SK-N-SH treated with all-trans-retinoic acid at 6 μM for 48 hours (cell line): Measurements from ENCODE around the gene HMGB4.

Experiments
- ARNTL ChIP-seq: fragments of 450-650 bp; formaldehyde crosslinking; IDR thresholded peaks from 2 replicates; pipeline ENCODE4 v1.5.0; 2020; ENCODE audit warnings: low read depth, mild to moderate bottlenecking, moderate library complexity, borderline replicate concordance
- CSDC2 ChIP-seq: fragments of 250-450 bp; sonication (Bioruptor Pico); IDR thresholded peaks from 2 replicates; pipeline ENCODE4 v1.5.0; 2020; ENCODE audit warnings: mild to moderate bottlenecking, moderate library complexity
- ESRRG ChIP-seq: fragments of 250-450 bp; sonication (Bioruptor Pico); IDR thresholded peaks from 2 replicates; pipeline ENCODE4 v1.6.1; 2021; ENCODE audit warnings: mild to moderate bottlenecking
- PPARA ChIP-seq: fragments of 250-450 bp; sonication (Bioruptor Pico); IDR thresholded peaks from 2 replicates; pipeline ENCODE4 v1.5.0; 2020; ENCODE audit warnings: mild to moderate bottlenecking, borderline replicate concordance
- SNAI2 ChIP-seq: fragments of 250-450 bp; sonication (Bioruptor Pico); IDR thresholded peaks from 2 replicates; pipeline ENCODE4 v1.5.0; 2020; ENCODE audit warnings: mild to moderate bottlenecking, moderate library complexity
- ZFP3 ChIP-seq: fragments of 250-450 bp; sonication (Bioruptor Pico); IDR thresholded peaks from 2 replicates; pipeline ENCODE4 v1.5.0; 2020; ENCODE audit warnings: mild to moderate bottlenecking, moderate library complexity
- ZFP30 ChIP-seq: fragments of 450-650 bp; formaldehyde crosslinking; IDR thresholded peaks from 2 replicates; pipeline ENCODE4 v1.5.0; 2022; ENCODE audit warnings: mild to moderate bottlenecking, moderate library complexity
- ZNF565 ChIP-seq: fragments of 450-650 bp; formaldehyde crosslinking; conservative IDR thresholded peaks from 2 replicates; pipeline ENCODE4 v1.5.0; 2020; ENCODE audit warnings: low read depth, mild to moderate bottlenecking, moderate library complexity
- ZNF70 ChIP-seq: fragments of 450-650 bp; formaldehyde crosslinking; IDR thresholded peaks from 2 replicates; pipeline ENCODE4 v1.5.0; 2020; ENCODE audit warnings: mild to moderate bottlenecking, moderate library complexity
- TF ChIP-seq, protein P1 (sequence below): fragments of 250-450 bp; sonication (Bioruptor Pico); IDR thresholded peaks from 2 replicates; pipeline ENCODE4 v1.8.0; 2020; ENCODE audit warnings: mild to moderate bottlenecking, moderate library complexity, borderline replicate concordance
- TF ChIP-seq, protein P2 (sequence below): fragments of 250-450 bp; sonication (Bioruptor Pico); IDR thresholded peaks from 2 replicates; pipeline ENCODE4 v1.5.1; 2020; ENCODE audit warnings: low read depth, mild to moderate bottlenecking, moderate library complexity
- TF ChIP-seq, protein P3 (sequence below): fragments of 250-450 bp; sonication (Bioruptor Pico); IDR thresholded peaks from 2 replicates; pipeline ENCODE4 v1.8.0; 2021; ENCODE audit warnings: low read depth, mild to moderate bottlenecking, moderate library complexity, borderline replicate concordance
- TF ChIP-seq, protein P4 (sequence below): fragments of 250-450 bp; sonication (Bioruptor Pico); IDR thresholded peaks from 2 replicates; pipeline ENCODE4 v1.5.0; 2020; ENCODE audit warnings: mild to moderate bottlenecking, moderate library complexity
- TF ChIP-seq, protein P5 (sequence below): fragments of 250-450 bp; sonication (Bioruptor Pico); IDR thresholded peaks from 2 replicates; pipeline ENCODE4 v1.5.1; 2021; ENCODE audit warnings: mild to moderate bottlenecking, moderate library complexity

DNA sequence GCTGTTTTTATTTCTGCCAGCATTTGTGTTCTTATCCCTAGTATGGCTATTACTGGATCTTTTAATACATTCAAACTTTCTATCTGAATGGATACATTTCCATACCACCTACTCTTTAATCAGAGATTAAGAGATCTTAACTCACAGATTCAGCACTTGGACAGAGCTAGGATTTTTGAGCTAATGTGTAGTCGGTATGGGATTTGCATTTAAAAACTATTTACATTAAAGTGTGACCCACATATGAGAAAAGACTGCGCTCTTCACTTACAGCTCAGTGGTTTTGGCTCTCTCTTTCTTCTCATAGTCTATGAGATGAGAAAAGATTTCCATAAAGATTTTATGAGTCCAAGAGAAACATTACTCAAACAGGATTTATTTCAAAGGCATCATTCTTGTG, 16.4 kb downstream of the HMGB4 start:
- TF ChIP-seq, protein P1, sequence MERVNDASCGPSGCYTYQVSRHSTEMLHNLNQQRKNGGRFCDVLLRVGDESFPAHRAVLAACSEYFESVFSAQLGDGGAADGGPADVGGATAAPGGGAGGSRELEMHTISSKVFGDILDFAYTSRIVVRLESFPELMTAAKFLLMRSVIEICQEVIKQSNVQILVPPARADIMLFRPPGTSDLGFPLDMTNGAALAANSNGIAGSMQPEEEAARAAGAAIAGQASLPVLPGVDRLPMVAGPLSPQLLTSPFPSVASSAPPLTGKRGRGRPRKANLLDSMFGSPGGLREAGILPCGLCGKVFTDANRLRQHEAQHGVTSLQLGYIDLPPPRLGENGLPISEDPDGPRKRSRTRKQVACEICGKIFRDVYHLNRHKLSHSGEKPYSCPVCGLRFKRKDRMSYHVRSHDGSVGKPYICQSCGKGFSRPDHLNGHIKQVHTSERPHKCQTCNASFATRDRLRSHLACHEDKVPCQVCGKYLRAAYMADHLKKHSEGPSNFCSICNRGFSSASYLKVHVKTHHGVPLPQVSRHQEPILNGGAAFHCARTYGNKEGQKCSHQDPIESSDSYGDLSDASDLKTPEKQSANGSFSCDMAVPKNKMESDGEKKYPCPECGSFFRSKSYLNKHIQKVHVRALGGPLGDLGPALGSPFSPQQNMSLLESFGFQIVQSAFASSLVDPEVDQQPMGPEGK: no peak
- TF ChIP-seq CSDC2 (no peak), PPARA (CRISPR knock-in tag) (no peak), ARNTL (CRISPR knock-in tag) (no peak), ZNF565 (CRISPR knock-in tag) (no peak), SNAI2 (CRISPR knock-in tag) (no peak), ZNF70 (CRISPR knock-in tag) (no peak), ESRRG (no peak), ZFP30 (CRISPR knock-in tag) (no peak), ZFP3 (CRISPR knock-in tag) (no peak)
- TF ChIP-seq, protein P2, sequence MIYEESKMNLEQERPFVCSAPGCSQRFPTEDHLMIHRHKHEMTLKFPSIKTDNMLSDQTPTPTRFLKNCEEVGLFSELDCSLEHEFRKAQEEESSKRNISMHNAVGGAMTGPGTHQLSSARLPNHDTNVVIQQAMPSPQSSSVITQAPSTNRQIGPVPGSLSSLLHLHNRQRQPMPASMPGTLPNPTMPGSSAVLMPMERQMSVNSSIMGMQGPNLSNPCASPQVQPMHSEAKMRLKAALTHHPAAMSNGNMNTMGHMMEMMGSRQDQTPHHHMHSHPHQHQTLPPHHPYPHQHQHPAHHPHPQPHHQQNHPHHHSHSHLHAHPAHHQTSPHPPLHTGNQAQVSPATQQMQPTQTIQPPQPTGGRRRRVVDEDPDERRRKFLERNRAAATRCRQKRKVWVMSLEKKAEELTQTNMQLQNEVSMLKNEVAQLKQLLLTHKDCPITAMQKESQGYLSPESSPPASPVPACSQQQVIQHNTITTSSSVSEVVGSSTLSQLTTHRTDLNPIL (CRISPR knock-in tag): no peak
- TF ChIP-seq, protein P3, sequence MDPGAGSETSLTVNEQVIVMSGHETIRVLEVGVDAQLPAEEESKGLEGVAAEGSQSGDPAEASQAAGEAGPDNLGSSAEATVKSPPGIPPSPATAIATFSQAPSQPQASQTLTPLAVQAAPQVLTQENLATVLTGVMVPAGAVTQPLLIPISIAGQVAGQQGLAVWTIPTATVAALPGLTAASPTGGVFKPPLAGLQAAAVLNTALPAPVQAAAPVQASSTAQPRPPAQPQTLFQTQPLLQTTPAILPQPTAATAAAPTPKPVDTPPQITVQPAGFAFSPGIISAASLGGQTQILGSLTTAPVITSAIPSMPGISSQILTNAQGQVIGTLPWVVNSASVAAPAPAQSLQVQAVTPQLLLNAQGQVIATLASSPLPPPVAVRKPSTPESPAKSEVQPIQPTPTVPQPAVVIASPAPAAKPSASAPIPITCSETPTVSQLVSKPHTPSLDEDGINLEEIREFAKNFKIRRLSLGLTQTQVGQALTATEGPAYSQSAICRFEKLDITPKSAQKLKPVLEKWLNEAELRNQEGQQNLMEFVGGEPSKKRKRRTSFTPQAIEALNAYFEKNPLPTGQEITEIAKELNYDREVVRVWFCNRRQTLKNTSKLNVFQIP (CRISPR knock-in tag): no peak
- TF ChIP-seq, protein P4, sequence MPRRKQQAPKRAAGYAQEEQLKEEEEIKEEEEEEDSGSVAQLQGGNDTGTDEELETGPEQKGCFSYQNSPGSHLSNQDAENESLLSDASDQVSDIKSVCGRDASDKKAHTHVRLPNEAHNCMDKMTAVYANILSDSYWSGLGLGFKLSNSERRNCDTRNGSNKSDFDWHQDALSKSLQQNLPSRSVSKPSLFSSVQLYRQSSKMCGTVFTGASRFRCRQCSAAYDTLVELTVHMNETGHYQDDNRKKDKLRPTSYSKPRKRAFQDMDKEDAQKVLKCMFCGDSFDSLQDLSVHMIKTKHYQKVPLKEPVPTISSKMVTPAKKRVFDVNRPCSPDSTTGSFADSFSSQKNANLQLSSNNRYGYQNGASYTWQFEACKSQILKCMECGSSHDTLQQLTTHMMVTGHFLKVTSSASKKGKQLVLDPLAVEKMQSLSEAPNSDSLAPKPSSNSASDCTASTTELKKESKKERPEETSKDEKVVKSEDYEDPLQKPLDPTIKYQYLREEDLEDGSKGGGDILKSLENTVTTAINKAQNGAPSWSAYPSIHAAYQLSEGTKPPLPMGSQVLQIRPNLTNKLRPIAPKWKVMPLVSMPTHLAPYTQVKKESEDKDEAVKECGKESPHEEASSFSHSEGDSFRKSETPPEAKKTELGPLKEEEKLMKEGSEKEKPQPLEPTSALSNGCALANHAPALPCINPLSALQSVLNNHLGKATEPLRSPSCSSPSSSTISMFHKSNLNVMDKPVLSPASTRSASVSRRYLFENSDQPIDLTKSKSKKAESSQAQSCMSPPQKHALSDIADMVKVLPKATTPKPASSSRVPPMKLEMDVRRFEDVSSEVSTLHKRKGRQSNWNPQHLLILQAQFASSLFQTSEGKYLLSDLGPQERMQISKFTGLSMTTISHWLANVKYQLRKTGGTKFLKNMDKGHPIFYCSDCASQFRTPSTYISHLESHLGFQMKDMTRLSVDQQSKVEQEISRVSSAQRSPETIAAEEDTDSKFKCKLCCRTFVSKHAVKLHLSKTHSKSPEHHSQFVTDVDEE (CRISPR knock-in tag): no peak
- TF ChIP-seq, protein P5, sequence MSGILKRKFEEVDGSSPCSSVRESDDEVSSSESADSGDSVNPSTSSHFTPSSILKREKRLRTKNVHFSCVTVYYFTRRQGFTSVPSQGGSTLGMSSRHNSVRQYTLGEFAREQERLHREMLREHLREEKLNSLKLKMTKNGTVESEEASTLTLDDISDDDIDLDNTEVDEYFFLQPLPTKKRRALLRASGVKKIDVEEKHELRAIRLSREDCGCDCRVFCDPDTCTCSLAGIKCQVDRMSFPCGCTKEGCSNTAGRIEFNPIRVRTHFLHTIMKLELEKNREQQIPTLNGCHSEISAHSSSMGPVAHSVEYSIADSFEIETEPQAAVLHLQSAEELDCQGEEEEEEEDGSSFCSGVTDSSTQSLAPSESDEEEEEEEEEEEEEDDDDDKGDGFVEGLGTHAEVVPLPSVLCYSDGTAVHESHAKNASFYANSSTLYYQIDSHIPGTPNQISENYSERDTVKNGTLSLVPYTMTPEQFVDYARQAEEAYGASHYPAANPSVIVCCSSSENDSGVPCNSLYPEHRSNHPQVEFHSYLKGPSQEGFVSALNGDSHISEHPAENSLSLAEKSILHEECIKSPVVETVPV: no peak
